ENCODE results near the gene LCN15. TPM values are rescaled to one million over a fixed set of nuclear protein-coding genes. Genes with fewer than 3 reads are reported as not detected.
"Not testable (repeated sequence)": the region's sequence is repeated elsewhere in the genome, so short reads cannot be mapped to it uniquely, and the experiment has no call there.

Gene LCN15
- total and polyA plus RNA-seq, 4 donors, result not detected

GRCh38 chr9:136789523-136789937 lies 25.2 kb upstream of the LCN15 start:
- H3K9ac ChIP-seq (ENCODE audit: low read depth in 1 of 2, low read length in 2 of 2), result no peak overlapping the region
- 44% methylated on average over 3 of the region's 3 CpGs for WGBS
- H3K4me3 ChIP-seq (ENCODE audit: low read depth in 1 of 3, low read length in 3 of 3), result no peak overlapping the region
- peaks cover 0 to 2% (median under 1%) of the 10 kb centered on the region in 4 donors for H3K36me3 ChIP-seq (ENCODE audit: control insufficient read depth in 4 of 4, insufficient read depth in 3 of 4, low read depth in 1 of 4, low read length in 3 of 4)
- H3K9me3 ChIP-seq (ENCODE audit: control insufficient read depth in 4 of 4, low read length in 3 of 4), result no peaks in the 10 kb centered on the region
- H3K4me1 ChIP-seq (ENCODE audit: control insufficient read depth in 4 of 4, insufficient read depth in 4 of 4, low read length in 3 of 4), result peaks cover 6 to 59% (median 52%) of the 10 kb centered on the region in 4 donors
- TF ChIP-seq MAX (IDR thresholded peaks at IDR 0.05) (no peak), JUND (IDR thresholded peaks at IDR 0.05) (no peak), HNF4A (conservative IDR thresholded peaks at IDR 0.05) (no peak), CTCF (IDR thresholded peaks at IDR 0.05; ENCODE audit: low read depth, low read length, missing input control) (no peak), YY1 (IDR thresholded peaks at IDR 0.05) (no peak)
- H3K27ac ChIP-seq (ENCODE audit: low read depth in 1 of 2, low read length in 2 of 2), result no peak overlapping the region
- DNase-seq (ENCODE audit: low spot score), result no peak
- H3K27me3 ChIP-seq (ENCODE audit: control insufficient read depth in 4 of 4, insufficient read depth in 4 of 4, low read length in 3 of 4), result no peaks in the 10 kb centered on the region

- H3K9me3 ChIP-seq (ENCODE audit: control insufficient read depth in 4 of 4, low read length in 3 of 4); H3K27me3 ChIP-seq (ENCODE audit: control insufficient read depth in 4 of 4, insufficient read depth in 4 of 4, low read length in 3 of 4); H3K4me3 ChIP-seq (ENCODE audit: low read depth in 1 of 3, low read length in 3 of 3); H3K27ac ChIP-seq (ENCODE audit: low read depth in 1 of 2, low read length in 2 of 2); DNase-seq (ENCODE audit: low spot score); H3K36me3 ChIP-seq (ENCODE audit: control insufficient read depth in 4 of 4, insufficient read depth in 3 of 4, low read depth in 1 of 4, low read length in 3 of 4): not testable (repeated sequence)
- 45% methylated on average over 27 of the region's 27 CpGs for WGBS
- Histone ChIP-seq H3K9ac (ENCODE audit: low read depth in 1 of 2, low read length in 2 of 2) (peak overlapping the region in 1 of 2 donors; percentile 19), H3K4me1 (ENCODE audit: control insufficient read depth in 4 of 4, insufficient read depth in 4 of 4, low read length in 3 of 4) (peaks cover 6 to 59% (median 52%) of the 10 kb centered on the region in 4 donors)
Observed at GRCh38 chr9:136788644-136789522, 24.6 kb upstream of the LCN15 start.

- Histone ChIP-seq H3K4me3 (ENCODE audit: low read depth in 1 of 3, low read length in 3 of 3) (no peak overlapping the region), H3K27ac (ENCODE audit: low read depth in 1 of 2, low read length in 2 of 2) (peak overlapping the region in 1 of 2 donors; percentile 50), H3K9ac (ENCODE audit: low read depth in 1 of 2, low read length in 2 of 2) (no peak overlapping the region), H3K27me3 (ENCODE audit: control insufficient read depth in 4 of 4, insufficient read depth in 4 of 4, low read length in 3 of 4) (no peaks in the 10 kb centered on the region), H3K9me3 (ENCODE audit: control insufficient read depth in 4 of 4, low read length in 3 of 4) (no peaks in the 10 kb centered on the region), H3K36me3 (ENCODE audit: control insufficient read depth in 4 of 4, insufficient read depth in 3 of 4, low read depth in 1 of 4, low read length in 3 of 4) (peaks cover 0 to under 1% (median 0%) of the 10 kb centered on the region in 4 donors), H3K4me1 (ENCODE audit: control insufficient read depth in 4 of 4, insufficient read depth in 4 of 4, low read length in 3 of 4) (peaks cover 6 to 59% (median 52%) of the 10 kb centered on the region in 4 donors)
- peak; percentile 78 for DNase-seq (ENCODE audit: low spot score)
- 9% methylated on average over 21 of the region's 21 CpGs for WGBS
- no peak for TF ChIP-seq SP1 (IDR thresholded peaks at IDR 0.05)
- TF ChIP-seq CTCF (IDR thresholded peaks at IDR 0.05; ENCODE audit: low read depth, low read length, missing input control), result peak; percentile 83
- TF ChIP-seq EGR1 (IDR thresholded peaks at IDR 0.05; ENCODE audit: low read depth in 2 of 2), result peak in 1 of 2 donors; percentile 32
- TF ChIP-seq RAD21 (IDR thresholded peaks at IDR 0.05), result peak; percentile 93 to 95
Observed at GRCh38 chr9:136787690-136788400, 23.5 kb upstream of the LCN15 start.

GRCh38 chr9:136786983-136787382 lies 22.7 kb upstream of the LCN15 start:
- H3K9me3 ChIP-seq (ENCODE audit: control insufficient read depth in 4 of 4, low read length in 3 of 4); H3K27ac ChIP-seq (ENCODE audit: low read depth in 1 of 2, low read length in 2 of 2); H3K4me3 ChIP-seq (ENCODE audit: low read depth in 1 of 3, low read length in 3 of 3); DNase-seq (ENCODE audit: low spot score); H3K27me3 ChIP-seq (ENCODE audit: control insufficient read depth in 4 of 4, insufficient read depth in 4 of 4, low read length in 3 of 4); H3K36me3 ChIP-seq (ENCODE audit: control insufficient read depth in 4 of 4, insufficient read depth in 3 of 4, low read depth in 1 of 4, low read length in 3 of 4); H3K9ac ChIP-seq (ENCODE audit: low read depth in 1 of 2, low read length in 2 of 2): not testable (repeated sequence)
- 18% methylated on average over 4 of the region's 4 CpGs for WGBS
- peaks cover 4 to 53% (median 46%) of the 10 kb centered on the region in 4 donors for H3K4me1 ChIP-seq (ENCODE audit: control insufficient read depth in 4 of 4, insufficient read depth in 4 of 4, low read length in 3 of 4)

Data from liver (tissue), 9 donors.